Measurements from ENCODE around the gene MLLT1. TPM values are rescaled to one million over a fixed set of nuclear protein-coding genes. Genes with fewer than 3 reads are reported as not detected.

MLLT1 gene
- total RNA-seq, 1 experiment from 2014 or later: 55.0 TPM

DNA sequence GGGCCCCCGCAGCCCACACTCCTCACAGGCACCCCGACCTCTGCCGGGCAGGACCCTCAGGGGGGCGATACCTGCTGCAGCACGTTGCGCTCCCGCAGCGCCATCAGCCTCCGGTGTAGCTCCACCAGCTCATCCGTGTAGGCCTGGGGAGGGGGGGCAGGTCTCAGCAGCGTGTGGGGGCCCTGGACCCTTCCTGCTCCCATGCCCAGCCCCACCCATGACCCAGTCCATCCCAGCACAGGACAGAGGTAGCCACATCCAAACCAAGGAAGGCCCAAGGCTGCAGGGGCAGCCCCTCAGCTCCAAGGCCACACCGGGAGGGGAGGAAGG lies 66.5 kb downstream of the MLLT1 start:
- TF ChIP-seq POLR2A (IDR thresholded peaks at IDR 0.05; ENCODE audit: borderline replicate concordance, extremely low read depth, insufficient read depth, insufficient read length): no peak
- no peak for TF ChIP-seq EZH2 (IDR thresholded peaks at IDR 0.05)
- TF ChIP-seq, protein P1, sequence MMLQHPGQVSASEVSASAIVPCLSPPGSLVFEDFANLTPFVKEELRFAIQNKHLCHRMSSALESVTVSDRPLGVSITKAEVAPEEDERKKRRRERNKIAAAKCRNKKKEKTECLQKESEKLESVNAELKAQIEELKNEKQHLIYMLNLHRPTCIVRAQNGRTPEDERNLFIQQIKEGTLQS (IDR thresholded peaks at IDR 0.05): no peak
- no peak for TF ChIP-seq POLR2AphosphoS5 (IDR thresholded peaks at IDR 0.05; ENCODE audit: low read depth, low read length)
- no peak for TF ChIP-seq ELF1 (IDR thresholded peaks at IDR 0.05; ENCODE audit: borderline replicate concordance, low read depth)
- TF ChIP-seq, protein P2, sequence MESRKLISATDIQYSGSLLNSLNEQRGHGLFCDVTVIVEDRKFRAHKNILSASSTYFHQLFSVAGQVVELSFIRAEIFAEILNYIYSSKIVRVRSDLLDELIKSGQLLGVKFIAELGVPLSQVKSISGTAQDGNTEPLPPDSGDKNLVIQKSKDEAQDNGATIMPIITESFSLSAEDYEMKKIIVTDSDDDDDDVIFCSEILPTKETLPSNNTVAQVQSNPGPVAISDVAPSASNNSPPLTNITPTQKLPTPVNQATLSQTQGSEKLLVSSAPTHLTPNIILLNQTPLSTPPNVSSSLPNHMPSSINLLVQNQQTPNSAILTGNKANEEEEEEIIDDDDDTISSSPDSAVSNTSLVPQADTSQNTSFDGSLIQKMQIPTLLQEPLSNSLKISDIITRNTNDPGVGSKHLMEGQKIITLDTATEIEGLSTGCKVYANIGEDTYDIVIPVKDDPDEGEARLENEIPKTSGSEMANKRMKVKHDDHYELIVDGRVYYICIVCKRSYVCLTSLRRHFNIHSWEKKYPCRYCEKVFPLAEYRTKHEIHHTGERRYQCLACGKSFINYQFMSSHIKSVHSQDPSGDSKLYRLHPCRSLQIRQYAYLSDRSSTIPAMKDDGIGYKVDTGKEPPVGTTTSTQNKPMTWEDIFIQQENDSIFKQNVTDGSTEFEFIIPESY (IDR thresholded peaks at IDR 0.05; ENCODE audit: extremely low read depth, insufficient replicate concordance, low read length): no peak
- TF ChIP-seq, protein P3, sequence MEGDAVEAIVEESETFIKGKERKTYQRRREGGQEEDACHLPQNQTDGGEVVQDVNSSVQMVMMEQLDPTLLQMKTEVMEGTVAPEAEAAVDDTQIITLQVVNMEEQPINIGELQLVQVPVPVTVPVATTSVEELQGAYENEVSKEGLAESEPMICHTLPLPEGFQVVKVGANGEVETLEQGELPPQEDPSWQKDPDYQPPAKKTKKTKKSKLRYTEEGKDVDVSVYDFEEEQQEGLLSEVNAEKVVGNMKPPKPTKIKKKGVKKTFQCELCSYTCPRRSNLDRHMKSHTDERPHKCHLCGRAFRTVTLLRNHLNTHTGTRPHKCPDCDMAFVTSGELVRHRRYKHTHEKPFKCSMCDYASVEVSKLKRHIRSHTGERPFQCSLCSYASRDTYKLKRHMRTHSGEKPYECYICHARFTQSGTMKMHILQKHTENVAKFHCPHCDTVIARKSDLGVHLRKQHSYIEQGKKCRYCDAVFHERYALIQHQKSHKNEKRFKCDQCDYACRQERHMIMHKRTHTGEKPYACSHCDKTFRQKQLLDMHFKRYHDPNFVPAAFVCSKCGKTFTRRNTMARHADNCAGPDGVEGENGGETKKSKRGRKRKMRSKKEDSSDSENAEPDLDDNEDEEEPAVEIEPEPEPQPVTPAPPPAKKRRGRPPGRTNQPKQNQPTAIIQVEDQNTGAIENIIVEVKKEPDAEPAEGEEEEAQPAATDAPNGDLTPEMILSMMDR (IDR thresholded peaks at IDR 0.05 in 2 of 3, conservative IDR thresholded peaks at IDR 0.05 in 1 of 3; ENCODE audit: borderline replicate concordance in 1 of 3, insufficient read depth in 1 of 3, low read depth in 2 of 3, low read length in 2 of 3): no peak
- TF ChIP-seq FOSL1 (IDR thresholded peaks at IDR 0.05; ENCODE audit: low read depth): no peak
- TF ChIP-seq CEBPB (IDR thresholded peaks at IDR 0.05; ENCODE audit: low read depth): no peak
- TF ChIP-seq JUND (IDR thresholded peaks at IDR 0.05): no peak
- TF ChIP-seq, protein P4, sequence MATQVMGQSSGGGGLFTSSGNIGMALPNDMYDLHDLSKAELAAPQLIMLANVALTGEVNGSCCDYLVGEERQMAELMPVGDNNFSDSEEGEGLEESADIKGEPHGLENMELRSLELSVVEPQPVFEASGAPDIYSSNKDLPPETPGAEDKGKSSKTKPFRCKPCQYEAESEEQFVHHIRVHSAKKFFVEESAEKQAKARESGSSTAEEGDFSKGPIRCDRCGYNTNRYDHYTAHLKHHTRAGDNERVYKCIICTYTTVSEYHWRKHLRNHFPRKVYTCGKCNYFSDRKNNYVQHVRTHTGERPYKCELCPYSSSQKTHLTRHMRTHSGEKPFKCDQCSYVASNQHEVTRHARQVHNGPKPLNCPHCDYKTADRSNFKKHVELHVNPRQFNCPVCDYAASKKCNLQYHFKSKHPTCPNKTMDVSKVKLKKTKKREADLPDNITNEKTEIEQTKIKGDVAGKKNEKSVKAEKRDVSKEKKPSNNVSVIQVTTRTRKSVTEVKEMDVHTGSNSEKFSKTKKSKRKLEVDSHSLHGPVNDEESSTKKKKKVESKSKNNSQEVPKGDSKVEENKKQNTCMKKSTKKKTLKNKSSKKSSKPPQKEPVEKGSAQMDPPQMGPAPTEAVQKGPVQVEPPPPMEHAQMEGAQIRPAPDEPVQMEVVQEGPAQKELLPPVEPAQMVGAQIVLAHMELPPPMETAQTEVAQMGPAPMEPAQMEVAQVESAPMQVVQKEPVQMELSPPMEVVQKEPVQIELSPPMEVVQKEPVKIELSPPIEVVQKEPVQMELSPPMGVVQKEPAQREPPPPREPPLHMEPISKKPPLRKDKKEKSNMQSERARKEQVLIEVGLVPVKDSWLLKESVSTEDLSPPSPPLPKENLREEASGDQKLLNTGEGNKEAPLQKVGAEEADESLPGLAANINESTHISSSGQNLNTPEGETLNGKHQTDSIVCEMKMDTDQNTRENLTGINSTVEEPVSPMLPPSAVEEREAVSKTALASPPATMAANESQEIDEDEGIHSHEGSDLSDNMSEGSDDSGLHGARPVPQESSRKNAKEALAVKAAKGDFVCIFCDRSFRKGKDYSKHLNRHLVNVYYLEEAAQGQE (IDR thresholded peaks at IDR 0.05; ENCODE audit: low read depth): no peak
- TF ChIP-seq EZH2phosphoT487 (IDR thresholded peaks at IDR 0.05; ENCODE audit: borderline replicate concordance): no peak
- DNase-seq (ENCODE audit: low read depth, low spot score) (no peak), ATAC-seq (no peak)
- Histone ChIP-seq H3K4me2 (ENCODE audit: low read length) (no peak overlapping the region), H3K9me2 (ENCODE audit: insufficient read depth) (no peaks in the 10 kb centered on the region), H3K9ac (ENCODE audit: low read length) (no peak overlapping the region), H3K79me2 (ENCODE audit: insufficient read depth, low read length) (no peaks in the 10 kb centered on the region), H3K36me3 (ENCODE audit: control insufficient read depth in 1 of 2, insufficient read depth in 2 of 2, low read length in 2 of 2) (peaks cover 0 to 2% of the 10 kb centered on the region in 2 experiments; a peak in 1 of 4 replicates), H3K4me3 (replicated peaks in 1 of 2; ENCODE audit: low read depth in 1 of 2, low read length in 2 of 2) (no peak overlapping the region), H4K20me1 (ENCODE audit: insufficient read depth) (no peaks in the 10 kb centered on the region), H3K9me3 (ENCODE audit: control insufficient read depth in 1 of 2, insufficient read depth in 1 of 2, low read depth in 1 of 2, low read length in 2 of 2) (no peaks in the 10 kb centered on the region), H2AFZ (ENCODE audit: low read depth, low read length, poor library complexity, severe bottlenecking) (no peak overlapping the region), H3K4me1 (ENCODE audit: control insufficient read depth in 1 of 2, insufficient read depth in 2 of 2, low read length in 2 of 2) (0 out of 4 replicates have a peak, but pooled peaks cover 0 to under 1% of the 10 kb centered on the region in 2 experiments), H3K27ac (ENCODE audit: low read depth, low read length) (no peak overlapping the region), H3K27me3 (ENCODE audit: insufficient read depth, low read length) (no peaks in the 10 kb centered on the region)
- ChIA-PET POLR2A (no interaction called here), RAD21 (ENCODE audit: low non-redundant PET in 1 of 2, low total read pairs in 2 of 2, uncharacterized antibody in 2 of 2, unreplicated experiment in 2 of 2) (no interaction called here), CTCF (no interaction called here)
- intact Hi-C loops (cut with micrococcal nuclease): no loop called here
- no TSS peak for BruUV-seq (replicated peaks)
